ENCODE measurements around the gene PAX3.

The PAX3 gene

DNA sequence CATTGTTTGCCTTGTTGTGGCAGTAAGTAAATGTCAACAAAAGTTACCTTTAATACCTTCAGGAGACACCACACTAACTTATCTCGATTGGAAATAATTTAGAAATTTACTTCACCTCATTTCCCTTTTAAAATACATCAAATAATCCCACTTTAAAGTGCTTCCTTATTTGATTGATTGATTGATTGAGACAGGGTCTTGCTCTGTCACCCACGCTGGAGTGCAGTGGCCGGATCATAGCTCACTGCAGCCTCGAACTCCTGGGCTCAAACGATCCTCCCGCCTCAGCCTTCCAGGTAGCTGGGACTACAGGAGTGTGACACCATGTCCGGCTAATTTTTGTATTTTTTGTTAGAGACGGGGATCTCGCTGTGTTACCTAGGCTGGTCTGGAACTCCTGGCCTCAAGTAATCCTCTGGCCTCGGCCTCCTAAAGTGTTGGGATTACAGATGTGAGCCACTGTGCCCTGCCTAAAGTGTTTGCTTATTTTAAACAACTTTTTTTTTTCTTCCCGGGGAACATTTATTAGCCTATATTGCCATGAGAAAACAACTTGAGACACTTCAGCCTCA lies 12.0 kb upstream of the PAX3 start:
- DNase-seq (ENCODE audit: low spot score), result no peak

DNA sequence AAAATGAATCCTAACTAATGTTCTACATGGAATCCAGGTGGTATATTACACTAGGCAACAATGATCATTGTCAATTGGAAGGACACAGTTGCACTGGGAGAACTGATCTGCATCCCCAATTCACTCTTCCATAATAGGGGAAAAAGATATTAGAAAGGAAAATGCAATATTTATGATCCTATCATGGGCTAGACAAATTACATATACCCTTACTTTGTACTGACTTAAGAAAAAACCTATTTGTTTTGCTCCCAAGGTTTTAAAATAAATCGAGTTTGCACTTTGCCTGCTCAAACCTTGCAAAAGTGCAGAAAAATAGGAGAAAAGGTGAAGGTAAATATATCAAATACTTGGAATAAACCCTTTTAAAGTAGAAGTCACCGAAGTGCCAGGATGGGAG lies 11.0 kb upstream of the PAX3 start:
- no peak for DNase-seq (ENCODE audit: low spot score)

DNA sequence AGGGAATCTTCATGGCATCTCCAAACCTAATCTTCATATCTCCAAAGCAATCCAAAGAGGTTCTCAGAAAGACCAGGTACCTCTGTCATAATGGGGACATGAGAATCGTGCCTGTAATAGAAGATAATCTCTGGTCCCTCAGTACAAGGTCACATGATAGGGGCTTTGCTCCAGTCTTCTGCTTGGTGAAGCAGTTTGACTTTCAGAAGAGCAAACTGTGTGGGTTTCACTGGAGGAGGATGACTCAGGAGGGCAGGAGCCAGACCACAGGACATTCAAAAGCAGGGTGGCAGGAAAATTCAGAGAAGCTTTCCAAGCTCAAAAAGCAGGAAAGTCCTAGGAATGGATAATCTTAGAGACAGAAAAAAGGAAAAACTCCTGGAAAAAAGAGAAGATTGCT lies 10.6 kb upstream of the PAX3 start:
- DNase-seq (ENCODE audit: low spot score), result no peak

DNA sequence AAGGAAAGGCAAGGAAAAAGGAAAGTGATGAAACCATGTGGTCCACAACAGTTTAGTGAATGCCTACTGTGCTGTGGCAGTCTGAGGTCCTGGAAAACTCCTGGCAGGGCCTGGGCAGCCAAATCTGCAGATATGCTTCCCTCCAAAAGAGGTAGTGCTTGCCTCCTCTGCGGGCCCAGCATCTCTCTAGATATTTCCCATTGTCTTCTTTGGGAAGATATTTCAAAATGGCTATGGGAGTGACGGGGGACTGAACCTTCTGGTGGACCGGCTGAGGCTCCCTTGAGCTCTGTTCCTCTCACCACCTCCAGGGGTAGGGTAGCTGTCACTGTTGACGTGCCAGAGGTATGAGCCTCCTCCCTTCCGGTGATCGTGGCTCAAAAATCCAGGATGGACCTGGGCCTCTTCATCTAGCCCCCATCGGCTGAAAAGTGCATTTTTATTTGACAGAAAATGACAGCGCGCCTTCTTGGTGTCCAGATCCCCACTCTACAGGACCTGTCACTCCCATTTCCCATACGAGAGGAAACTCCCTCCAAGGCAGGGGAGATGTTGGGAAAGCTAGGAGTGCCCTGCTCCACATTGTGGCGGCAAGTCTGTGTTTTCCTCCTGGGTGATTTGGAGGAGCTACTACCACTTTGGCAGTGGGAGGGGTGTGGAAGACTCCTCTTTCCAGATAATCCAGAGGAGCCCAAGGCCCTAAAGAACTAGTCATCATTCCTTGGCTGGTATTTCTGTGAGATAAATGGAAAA lies 9.4 kb upstream of the PAX3 start:
- no peak for DNase-seq (ENCODE audit: low spot score)

DNA sequence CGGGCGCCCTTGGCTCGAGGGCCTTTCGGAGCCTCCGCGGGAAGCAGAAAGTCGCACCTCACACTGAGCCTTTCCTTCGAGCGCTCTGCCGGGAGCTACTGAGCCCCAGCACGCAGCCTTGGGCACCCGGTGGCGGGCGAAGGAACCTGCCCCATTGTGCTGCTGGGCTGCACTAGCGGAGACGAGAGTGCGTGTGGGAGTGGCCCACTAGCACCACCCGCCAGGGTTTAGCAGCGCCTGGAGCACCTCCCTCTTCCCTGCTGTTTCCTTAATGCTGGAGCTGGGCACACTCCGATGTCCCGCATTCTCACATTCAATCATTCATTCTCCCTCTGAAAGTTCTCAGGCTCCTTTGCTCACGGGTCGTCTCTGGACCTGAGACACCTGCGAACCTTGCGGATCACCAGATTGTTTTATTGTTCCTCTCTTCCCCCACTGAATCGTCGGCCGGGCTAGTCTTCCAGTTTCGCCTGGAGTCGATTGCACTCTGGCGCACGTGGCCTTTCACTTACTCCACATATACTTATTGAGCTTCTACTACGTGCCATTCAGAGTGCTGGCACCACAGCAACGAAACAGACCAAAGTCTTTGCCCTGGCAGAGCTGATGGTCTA lies 8.5 kb upstream of the PAX3 start:
- DNase-seq (ENCODE audit: low spot score), result no peak

DNA sequence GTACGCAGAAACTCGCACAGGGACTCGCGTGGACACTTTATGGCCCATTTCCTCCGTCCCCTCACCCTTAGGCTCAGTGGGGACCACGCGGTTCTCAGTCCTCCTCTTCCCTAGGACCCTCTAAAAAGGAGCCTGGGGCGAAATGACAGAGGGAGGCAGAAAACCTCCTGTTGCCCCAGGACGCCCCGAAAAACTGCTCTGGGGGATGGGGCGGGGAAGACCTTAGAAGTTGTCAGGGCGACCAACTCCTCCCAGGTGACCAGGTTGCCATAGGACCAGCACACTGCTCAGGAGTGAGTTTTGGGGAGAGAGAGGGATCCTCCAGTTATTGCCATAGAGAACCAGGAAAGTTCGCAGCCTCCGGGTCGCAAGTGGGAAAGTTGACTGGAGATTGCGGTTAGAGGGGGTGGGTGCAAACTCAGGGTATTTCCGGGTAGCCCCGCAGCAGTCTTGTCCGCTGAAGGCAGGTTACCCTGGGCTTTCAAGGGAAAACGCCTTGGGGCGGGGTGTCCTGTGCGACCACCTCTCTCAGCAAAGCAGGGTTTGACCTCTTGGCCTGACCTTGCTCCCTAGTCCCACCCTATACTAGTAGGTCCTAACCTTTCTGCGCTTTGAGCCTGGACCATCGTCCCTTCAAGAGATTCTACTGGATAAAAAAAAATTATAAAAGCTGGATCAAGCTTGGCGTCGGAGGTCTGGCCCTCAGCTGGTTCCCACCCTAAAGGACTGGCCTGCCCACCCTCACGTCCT lies 7.8 kb upstream of the PAX3 start:
- no peak for DNase-seq (ENCODE audit: low spot score)

DNA sequence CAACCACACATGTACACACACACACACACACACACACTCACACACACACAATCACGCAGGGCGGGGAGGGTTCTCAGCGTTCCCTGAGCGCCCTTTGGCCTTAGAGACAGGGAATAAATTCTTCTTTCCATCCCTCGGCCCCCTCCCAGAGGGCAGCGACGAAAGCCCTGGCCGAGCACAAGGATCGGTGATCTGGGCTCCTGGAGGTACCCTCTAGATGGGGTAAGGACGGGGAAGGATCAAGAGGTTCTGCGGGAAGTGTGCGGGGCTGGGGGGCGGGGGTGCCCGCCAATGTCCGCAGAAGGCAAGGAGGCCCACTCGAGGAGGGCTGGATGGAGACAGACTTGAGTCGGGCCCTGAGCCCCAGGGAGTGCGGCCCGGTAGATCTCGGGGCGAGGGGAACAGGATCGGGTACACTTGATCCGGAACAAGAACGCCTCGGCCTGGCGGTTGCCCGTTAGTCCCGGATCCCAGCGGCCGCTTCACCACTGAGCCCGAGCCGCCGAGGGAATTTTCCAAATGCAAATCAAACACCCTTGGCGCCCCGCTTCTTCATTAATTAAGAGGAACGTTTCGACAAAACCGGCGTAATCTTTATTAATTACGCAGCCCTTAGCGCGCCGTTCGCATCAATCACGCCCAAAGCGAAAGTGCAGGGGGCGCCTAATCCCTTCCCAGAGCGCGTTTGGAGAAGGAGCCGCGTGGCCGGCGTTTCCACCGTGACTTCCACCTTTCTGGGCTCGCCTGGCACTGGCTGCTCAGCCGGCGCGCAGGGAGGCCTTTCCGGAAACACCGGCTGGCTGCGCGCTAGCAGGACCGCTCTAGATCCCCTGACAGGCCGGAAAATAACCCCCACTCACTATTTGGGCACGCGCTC lies 7.0 kb upstream of the PAX3 start:
- DNase-seq (ENCODE audit: low spot score), result no peak

DNA sequence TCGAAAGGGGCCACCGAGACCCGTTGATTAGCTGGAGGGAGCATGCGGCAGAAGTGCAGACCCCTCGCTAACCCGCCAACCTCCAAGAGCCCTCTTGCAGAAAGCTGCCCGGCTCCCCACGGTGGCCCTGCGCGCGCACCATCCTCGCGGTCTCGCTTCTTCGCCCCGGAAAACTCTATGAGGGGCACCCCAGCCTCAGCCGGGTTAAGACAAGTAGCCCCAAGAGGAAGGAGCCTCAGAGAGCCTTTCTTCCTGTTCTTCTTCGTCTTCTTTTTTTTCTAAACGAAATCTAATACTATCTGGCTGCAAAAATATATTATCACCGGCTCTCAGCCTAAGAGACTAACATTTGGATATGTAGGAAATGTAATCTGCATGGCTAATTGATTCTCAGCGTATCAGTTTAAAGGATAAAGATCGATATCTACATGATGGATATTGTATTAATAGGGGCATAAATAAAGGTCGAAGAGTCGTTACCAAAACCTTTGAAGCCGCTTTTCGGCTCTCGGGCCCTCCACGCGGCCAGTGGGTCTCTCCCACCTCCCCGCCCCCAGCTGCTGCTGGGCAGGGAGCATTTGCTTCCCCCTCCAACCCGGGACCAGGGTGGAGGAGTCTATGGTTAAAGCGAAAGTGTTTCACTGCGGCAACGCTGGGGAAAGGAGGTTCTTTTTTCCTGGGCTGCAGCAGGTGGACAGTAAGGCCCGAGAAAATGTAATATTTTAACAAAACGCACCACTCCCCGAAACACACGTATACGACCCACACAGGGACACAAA lies 6.1 kb upstream of the PAX3 start:
- DNase-seq (ENCODE audit: low spot score), result no peak

DNA sequence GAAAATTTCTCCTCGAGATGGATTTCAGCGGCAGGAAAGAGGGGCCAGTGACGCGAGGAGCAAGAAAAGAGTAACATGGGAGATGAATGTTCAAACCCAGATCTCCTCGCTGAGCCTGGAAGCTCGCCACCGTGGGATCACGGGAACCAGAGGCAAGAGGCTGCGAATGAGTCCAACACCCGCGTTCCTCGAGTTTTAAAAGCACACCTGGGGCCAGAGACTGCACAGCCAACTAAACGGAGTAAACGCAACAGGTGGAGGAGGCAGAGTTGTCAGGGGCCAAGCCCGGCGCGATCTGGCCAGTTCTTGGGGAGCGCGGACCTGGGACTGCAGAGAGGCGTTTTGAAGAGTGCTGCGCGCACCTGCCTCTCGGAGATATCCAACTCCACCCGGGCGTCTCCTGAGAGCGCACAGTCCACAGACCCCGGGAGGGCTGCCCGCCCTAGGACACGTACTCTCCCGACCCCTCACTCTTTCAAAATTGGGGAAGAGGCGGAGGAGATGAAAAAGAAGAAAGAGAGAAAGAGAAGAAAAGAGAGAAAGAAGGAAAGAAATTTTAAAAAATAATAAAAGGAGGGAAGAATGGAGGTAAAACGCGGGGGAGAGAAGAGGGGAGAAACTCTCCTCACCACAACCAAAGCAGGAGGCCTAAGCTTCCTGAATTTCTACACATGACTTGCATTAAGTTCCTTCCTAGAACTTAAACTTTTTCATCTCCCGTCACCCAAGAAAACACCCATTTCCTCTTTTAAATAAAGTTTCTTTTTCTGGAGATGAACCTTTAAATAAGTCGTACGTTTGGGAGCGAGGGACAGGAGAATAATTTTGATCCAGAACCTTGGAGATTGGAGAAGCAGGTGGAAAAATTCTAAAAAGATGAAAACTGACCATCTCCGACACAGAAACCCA lies 5.3 kb upstream of the PAX3 start:
- DNase-seq (ENCODE audit: low spot score), result no peak

DNA sequence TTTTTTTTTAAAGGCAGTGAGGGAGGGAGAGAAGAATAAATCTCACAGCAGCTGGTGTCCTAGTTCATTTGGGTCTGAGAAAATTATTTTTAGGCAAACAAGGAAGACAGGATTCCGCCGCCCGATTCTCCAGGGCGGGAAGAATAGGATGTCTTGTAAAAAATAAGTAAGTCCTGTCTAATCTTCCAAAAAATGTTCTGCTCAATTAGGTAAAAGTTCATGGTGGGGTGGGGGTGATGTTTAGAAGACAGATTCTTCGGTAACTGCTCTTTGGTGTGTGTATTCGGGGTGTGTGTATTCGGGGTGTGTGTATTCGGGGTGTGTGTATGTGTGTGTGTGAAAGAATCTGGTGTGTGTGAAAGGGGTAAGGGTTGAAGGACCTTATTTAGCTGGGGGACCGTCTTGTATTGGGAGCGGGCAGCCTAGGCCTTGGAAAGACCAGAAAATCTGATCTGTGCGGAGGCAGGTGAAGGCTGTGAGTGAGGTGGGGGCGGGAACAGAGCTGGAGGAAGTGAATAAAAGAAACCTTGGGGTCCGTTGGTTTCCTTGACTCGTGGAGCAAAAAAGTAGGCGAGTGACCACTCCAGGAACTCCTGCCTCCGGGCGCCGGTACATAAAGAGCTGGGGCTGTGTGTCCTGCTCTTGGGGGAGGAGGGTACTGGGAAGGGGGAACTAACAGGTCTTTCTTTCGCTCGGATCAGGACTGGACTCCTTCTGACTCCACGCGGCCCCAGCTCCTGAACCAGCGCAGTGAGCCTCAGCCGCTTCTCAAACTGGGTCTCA lies 4.4 kb upstream of the PAX3 start:
- no peak for DNase-seq (ENCODE audit: low spot score)

DNA sequence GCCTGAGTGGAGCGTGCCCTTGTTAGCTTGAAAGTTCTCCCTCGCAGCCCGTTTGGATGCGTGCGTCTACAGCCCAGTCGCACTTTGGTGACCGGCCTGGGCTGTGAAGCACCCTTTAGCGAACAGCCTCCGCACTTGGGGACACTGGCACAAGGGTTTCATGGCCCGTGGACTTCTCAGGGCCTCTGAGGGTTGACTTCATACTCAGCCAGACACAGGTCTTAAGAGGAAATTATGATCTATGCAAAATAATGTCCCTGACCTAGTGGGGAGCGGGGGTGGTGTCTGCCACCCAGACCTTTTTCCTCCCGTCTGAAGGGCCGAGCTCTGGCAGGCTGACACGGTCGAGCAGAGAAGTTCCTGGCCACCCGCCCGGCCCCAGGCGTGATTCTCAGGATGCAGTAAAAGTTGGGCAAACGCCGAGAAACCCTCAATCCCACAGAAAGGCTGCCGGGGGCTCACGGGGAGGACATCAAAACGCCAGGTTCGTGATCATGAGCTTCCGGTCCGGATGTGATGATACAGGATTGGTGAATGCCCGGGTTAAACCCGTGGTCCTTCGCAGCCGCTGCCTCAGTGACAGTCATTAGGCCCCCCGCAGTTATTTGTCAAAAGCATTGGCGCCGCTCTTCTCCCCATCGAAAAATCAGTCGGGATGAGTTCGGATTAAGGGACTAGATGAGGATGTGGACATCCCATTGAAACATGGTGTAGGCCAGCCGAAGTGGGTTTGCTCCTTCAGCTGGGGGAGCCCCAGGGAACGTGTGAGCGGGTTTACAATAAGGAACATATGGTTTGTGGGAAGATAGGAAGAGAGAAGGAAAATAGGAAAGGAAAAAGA lies 3.6 kb upstream of the PAX3 start:
- DNase-seq (ENCODE audit: low spot score), result no peak

DNA sequence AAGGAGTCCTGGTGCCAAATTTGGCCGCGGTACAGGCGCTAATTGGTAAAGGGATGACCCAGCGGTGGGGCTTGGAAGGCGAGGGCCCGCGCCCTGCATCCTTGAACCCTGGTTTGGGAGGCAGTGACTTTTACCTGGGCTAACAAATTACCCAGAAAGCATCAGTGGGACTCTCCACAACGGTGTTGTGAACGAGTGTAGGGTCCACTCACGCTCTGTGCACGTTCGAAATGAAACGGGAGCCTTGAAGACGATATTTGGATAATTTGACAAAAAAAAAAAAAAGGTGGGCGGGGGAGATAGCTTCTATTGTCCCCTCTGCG lies 3.0 kb upstream of the PAX3 start:
- no peak for DNase-seq (ENCODE audit: low spot score)

DNA sequence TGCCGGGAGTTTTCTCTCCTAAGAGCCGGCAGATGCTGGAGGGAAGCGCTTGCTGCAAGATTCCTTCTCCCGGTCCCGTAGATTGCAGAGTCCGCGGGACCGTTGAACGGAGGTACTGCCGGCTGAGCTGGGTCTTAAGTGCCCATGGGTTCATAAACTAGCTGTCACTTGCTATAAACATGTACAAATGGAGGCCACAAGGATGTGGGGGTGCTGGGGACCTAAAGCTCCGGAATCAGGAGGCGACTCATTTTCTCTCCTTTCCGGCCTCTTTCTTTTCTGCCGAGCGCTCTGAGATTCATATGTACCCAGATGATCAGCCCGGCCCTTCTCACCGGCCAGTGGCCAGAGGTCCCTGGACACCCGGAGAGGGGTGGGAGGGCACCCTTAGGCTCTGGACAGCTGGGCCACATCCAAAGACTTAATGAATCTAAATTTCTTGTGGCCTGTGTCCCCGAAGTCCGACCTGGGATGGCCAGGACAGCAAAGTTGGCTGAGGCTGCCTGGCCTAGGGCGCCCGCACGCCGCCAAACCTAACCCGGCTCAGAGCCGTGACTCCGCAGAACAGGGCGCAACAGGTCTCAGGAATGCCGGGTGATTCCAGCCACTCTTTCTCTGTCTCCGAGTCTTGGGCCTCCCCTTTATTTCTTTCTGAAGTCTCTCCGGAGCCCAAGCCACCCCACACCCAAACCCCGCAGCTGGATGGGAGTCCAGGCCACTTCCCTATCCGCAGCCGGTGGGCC lies 2.4 kb upstream of the PAX3 start:
- DNase-seq (ENCODE audit: low spot score), result no peak

DNA sequence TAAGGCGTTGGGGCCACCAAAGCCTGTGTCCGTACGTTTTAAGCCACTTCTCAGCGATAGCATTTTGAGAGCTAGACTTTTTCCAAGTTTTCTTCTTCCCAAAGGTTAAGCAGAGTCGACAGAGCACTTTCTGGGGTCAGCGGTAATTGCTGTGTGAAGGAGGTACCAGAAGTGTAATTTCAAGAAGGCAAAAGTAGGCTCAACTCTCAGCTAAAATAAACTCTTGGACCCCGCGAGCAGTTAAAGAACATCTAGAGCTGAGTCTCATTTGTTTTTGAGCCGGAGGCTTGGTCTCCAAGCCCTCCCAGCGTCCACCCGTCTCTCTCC lies 1.9 kb upstream of the PAX3 start:
- no peak for DNase-seq (ENCODE audit: low spot score)

DNA sequence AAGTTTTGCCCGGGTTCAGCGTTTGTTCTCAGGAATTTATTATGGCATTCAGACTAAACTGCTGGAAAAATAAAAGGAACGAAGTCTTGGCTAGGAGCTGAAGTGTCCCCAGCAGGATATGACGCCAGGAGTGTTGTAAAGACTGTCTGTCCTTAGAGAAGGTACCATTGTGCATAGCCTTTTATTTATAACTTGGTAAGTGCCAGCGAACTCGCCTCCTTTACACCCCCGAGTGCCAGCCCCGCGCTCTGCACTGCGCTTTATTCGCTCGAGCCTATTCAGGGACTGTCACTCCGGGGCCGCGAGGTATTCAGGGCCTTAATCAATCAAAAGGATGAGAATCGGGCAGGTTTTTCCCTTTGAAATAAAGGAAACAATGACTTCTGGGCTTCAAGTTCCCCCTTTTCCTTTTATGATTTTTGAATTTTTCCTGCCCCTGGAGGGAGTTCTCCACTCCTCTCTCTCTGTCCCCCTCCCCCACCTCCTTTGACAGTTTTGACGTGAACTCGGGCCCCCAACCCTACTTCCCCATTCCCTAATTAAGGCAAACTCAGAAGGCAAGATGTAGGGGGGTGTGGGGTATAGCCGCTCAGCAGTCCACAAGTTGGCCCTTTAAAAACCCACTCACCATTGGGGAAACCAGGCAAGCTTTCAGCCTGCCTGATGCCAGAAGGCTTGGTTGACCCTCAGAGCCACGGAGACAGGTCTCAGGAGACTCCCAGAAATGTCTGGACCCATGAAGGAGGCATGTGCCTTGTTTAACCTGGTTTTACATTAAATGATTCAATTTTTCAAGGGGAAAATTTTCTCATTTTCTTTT lies 1.3 kb upstream of the PAX3 start:
- DNase-seq (ENCODE audit: low spot score), result no peak

DNA sequence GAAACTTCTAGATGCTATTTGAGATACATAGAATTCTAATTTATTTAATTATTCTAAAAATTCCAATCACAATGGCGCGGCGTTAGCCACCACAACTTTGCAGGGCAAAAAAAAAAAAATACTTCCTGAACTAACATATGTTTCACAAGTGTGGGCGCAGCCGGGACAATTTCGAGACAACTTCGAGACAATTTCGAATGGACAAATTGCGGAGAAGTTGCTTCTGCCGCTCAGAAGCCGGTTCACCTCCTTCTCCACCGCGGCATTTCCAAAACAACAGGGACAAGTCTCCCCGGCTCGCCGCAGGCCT lies 842 bp downstream of the PAX3 start:
- no peak for DNase-seq (ENCODE audit: low spot score)

DNA sequence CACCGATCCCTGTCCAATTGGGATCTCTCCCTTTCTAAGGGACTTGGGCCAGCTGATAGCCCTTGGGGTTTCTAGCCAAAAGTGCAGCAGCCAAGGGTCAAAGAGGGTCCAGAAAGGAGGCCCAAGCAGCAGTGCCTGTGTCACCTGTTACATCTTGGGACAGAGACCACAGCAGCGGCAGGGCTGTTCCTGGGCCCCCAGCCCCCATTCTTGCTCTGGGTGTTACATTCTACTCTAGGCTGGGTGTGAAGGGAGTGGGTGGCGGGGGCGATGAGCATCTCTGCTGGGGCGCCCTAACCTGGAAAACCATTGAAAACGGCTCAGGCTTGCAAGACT lies 1.2 kb downstream of the PAX3 start:
- DNase-seq (ENCODE audit: low spot score), result no peak
